Pulmonary artery endothelial cell (primary cell): ENCODE data around the gene EPB41L5. TPM values are rescaled to one million over a fixed set of nuclear protein-coding genes. Genes with fewer than 3 reads are reported as not detected.
A peak's percentile ranks its signal among the peaks of the same experiment; 100 is the strongest.
"Not testable (repeated sequence)": the region's sequence is repeated elsewhere in the genome, so short reads cannot be mapped to it uniquely, and the experiment has no call there.

Source experiments
- DNase-seq: peaks from one replicate; pipeline ENCODE4 v3.0.0-alpha.2; 2011; ENCODE audit warnings: low read depth, low spot score
- total RNA-seq: library from RNA; depleted of rRNA; stranded (reverse); fragments of >200 nt; gene quantifications from 2 replicates; pipeline ENCODE4 v1.2.3, GENCODE V29; 2014

EPB41L5 gene
- total RNA-seq, 1 donor from 2014 or later, result 29.8 TPM

DNA sequence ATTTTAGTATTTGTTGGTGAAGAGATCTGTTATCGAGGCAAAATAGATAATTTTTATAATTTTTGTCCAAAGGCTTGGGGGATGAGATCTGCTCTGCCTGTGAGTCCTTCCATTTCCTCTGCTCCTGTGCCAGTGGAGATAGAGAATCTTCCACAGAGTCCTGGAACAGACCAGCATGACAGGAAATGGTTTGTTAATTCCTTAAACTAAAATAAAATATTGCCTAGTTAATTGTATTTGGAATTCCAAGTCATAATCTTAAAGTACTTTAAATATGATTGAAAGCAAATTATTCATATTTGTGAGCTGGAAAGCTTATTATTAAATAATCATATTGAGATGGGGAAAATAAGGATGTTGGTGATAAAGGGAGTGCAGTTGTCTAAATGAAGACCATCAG, 87.8 kb downstream of the EPB41L5 start:
- no peak for DNase-seq

DNA sequence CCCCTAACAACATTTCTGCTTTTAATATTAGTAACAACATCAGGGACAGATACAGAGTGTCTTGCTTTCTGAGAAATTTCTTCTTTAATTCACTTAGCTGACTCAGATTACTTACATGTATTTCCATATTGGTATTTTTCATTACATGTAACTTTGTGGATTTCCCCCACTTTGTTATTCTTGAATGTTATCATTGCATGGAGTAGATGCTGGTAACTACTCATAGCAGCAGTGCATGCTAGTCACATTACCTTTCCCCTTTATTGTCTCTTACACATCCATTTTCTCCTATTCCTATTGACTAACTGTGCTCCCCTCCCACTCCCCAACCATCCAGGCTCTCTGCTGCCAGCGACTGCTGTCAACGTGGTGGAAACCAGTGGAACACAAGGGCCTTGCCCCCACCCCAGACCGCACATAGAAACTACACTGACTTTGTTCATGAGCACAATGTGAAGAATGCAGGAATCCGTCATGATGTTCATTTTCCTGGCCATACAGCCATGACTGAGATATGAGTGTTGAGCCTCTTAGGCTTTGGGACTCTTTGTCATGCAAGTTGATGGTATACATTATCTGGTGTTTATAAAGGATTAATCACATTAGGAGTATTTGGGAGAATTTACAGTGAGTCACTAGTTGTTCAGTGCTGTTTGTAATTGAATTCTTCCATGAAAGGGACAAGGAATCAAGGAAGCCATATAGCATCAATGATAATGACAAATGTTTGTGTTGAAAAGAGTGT, 91.0 kb downstream of the EPB41L5 start:
- no peak for DNase-seq

DNA sequence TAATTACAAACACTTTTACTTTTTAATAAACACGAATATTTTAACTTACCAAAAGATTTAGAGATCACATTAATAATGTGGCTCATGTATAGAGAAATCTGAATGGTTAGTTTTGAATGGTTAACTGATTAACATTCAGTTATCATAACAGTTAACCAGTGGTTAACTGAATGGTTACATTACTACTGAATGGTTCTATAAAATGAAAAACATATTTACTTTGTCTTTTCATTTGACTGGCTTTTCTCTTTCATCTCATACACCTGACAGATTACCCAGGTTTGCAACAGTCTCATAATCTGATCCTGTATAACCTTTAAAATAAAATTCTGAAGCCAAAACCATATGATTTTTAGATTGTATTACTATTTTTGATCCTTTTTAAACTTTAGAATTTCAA, 91.9 kb downstream of the EPB41L5 start:
- no peak for DNase-seq

DNA sequence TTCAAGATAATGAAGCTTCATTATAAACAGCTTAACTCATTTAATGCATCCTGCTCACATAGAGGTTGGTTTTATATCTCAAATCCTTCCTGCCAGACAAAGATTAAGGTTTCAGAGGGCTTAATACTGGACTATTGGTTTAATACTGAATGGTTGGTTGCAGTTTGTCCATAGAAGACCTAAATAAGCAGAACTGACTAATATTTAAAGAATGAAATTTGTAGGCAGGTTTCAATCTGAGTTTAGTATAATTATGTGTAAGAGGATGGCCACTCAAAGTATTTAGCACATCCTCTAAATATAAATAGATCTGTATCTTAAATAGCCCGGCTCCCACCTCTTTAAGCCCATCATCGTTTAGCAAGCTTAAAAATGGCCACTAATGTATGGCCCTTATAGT, 92.5 kb downstream of the EPB41L5 start:
- DNase-seq, result no peak

DNA sequence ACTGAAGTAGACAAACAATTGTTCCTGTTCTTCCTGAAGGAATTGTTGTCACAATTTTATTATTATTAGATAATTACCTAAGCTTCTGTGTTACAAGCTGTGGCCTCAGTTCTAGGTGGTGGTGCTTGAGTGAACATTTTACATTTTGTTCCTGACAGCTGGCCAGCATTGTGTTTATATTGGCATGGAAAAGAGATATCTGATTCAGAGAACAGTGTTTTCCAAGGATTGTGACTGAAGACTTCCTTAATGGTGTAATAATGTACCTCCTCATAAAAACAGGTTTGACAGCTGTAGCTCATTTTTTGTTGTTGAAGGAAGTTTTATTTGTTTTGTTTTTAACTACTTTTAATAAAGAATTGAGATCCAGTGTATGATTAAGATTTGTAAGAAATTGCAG, 95.2 kb downstream of the EPB41L5 start:
- peak; percentile 71 for DNase-seq

DNA sequence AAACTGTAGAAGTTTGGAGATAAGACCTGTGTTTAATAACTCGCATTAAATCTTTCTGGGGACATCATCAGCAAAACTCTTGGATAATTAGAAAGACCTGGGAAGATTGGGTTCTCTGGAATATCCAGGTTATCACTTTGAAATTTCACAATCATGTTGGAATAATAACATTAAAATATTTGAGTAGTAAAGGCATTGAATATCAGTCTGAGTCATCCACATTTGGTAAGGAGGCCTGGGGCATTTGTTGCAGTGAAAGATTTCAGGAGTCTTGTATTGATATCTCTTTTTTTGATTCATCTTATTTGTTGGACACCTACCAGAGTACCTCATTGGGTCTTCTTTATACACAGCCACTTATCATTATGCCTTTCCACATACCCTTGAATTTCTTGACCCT, 95.9 kb downstream of the EPB41L5 start:
- no peak for DNase-seq

DNA sequence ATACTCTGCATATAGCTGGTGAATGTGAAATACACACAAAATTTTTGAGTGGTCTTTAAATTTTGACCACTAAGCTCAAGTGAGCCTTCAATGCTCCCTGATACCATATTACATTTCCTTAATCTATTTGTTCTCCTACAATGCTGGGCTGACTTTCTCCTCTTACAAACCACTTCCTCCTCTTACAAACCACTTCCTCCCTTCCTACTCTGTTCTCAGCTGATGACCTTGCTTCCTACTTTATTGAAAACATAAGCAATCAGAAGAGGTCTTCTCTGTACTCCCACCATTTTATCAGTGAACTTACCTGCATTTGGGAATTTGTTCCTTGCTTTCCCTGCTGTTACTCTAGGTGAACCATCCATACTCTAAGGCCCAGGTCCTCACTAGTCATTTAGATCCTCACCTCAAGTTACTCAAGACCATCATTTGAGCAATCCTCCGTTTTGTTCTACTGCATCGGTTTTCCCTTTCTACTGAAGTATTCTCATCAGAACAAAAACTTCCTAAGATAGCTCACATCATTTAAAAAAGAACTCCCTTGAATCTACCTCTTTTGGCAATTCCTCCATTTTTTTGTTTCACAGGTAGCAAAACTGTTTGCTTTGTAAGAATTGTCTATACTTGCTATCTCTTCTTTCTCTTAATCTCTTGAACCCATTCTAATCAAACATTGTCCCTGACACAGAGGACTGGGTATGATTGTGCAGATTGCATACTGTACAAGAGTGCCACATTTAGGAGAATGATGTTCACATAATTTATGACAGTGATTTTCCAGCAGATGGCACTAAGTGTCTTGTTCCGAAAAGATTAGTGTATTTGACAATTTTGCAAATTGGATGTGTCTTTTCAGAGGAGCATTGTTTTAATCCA, 96.5 kb downstream of the EPB41L5 start:
- DNase-seq, result no peak

DNA sequence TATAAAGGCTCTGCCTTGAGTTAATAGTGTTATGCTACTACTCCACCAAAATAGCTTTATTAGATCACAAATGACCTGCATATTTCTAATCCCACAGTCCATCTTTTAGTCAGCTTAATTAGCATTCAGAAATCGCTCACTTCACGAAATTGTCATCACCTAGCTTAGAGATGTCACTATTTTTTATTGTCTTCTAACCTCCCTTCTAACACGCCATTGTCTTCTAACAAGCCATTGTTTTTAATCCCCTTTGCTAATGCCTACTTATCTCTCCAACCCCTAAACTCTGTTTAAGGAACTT, 97.1 kb downstream of the EPB41L5 start:
- no peak for DNase-seq

DNA sequence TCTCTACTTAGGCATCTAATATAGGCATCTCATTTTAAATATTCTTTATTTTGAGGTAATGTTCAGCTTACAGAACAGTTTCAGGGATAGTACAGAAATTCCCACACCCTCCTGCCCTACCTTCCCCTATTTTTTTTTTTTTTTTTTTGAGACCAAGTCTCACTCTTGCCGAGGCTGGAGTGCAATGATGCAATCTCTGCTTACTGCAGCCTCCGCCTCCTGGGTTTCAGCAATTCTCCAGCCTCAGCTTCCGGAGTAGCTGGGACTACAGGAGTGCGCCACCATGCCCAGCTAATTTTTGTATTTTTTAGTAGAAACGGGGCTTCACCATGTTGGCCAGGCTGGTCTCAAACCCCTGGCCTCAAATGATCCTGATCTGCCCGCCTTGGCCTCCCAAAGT, 97.6 kb downstream of the EPB41L5 start:
- DNase-seq, result no peak

DNA sequence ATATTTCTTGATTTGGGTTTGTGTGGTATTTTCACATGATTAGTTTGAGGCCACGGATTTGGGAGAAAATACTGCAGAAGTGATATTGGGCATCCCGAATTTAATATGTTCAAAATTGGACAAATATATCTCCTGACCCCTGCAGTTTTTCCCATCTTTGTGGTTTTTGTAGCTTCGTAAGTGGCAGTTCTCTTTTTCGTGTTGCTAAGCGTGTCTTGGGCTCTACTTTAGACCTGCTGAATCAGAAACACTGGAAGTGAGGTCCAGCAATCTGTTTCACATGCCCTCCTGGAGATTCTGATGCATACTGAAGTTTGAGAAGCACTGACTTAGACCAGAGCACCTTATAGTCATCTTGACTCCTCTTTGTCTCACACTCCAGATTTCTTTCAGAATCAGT, 98.3 kb downstream of the EPB41L5 start:
- no peak for DNase-seq

DNA sequence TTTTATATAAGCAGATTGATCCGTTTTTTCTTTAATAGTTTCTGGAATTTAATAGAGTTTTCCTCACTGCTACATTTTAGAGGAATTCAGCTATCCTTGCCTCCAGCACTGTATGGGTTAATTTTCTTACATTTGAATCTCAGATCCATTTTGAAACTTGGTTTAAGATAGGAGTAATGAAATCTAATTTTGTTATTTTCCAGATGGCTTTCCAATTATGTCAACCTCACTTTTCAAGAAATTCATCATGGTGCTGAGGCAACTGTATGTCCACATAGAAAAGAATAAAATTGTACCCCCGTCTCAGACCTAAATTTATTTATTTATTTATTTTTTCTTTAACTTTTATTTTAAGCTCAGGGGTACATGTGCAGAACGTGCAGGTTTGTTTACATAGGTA, 105.1 kb downstream of the EPB41L5 start:
- no peak for DNase-seq

DNA sequence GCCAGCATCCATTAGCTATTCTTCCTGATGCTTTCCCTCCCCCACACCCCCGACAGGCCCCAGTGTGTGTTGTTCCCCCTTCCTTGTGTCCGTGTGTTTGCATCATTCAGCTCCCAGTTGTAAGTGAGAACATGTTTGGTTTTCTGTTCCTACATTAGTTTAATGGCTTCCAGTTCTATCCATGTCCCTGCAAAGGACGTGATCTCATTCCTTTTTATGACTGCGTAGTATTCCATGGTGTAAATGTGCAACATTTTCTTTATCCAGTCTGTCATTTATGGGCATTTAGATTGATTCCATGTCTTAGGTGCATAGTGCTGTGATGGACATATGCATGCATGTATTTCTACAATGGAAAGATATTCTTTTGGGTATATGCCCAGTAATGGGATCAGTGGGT, 105.6 kb downstream of the EPB41L5 start:
- no peak for DNase-seq

DNA sequence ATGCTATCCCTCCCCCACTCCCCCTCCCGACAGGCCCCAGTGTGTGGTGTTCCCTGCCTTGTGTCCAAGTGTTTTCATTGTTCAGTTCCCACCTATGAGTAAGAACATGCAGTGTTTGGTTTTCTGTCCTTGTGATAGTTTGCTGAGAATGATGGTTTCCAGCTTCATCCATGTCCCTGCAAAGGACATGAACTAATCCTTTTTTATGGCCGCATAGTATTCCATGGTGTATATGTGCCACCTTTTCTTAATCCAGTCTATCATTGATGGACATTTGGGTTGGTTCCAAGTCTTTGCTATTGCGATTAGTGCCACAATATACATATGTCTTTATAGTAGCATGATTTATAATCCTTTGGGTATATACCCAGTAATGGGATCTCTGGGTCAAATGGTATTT, 108.5 kb downstream of the EPB41L5 start:
- not testable (repeated sequence) for DNase-seq

DNA sequence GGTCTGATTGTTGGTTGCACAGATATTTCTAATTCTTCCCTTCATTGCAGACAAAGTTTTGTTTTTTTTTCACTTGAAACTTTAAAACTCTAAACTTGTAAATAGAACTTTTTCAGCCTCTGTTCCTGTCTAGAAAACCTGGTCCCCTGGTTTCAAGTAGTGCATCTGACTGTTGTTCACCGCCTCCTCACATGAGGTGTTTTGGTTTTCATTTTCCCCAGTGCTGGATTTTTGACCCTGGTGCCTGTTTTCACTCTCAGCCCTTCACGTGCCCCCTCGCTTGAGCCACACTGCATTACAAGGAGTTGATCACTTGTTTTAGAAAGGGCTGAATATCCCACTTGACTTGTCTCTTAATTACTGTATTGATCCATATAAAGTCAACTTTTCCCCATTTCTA, 110.2 kb downstream of the EPB41L5 start:
- no peak for DNase-seq

DNA sequence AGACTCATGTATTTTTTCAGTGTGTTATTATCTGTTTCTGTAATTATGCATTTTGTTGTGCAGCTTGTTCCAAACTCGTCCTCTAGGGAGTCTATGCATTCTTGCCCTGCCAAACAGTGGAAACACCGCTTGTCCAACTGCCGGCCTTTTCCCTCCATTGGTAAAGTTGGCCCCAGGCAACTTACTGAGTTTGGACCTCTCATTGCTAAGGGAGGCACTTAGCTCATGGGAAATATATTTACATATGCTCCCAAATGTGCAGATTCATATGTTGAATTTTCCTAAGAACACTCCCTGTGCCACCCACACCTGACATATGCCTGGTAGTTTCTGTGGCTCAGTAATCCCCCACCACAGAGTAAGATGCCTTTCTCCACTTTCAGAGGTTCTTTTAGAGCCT, 112.3 kb downstream of the EPB41L5 start:
- no peak for DNase-seq

DNA sequence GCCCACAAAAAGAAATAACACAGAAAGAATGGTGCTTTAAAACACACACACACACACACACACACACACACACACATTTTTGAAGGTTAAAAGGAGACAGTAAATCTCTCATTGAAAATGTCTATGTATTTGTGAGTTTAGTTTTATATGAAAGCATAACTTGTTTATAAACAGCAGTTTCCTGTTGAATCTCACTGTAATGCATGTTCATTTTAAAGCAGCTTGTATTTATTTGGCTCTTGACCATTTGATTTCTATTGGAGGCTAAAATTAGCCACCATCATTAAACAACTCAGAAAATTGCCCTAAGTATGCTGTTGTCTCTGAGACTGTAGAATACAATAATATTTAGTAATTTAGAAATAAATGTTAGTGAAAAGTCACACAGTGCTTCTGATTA, 115.3 kb downstream of the EPB41L5 start:
- no peak for DNase-seq

DNA sequence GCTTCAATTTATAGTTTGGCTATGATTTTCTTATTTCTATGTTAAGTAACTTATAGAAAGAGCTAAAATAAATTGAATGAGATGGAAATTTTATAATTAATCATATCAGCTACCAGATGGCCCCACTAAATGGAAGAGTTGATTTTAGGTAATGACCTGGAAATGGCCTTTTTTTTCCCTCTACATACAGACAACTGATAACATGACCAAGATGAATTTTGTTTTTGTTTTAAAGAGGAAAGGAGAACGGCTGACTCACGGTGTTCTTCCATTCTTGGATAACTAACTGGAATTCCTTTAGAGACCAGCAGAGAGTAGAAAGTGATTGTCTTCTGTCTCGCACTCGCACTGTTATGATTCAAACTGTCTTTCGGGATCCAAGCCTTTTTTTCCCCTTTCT, 119.3 kb downstream of the EPB41L5 start:
- DNase-seq, result peak; percentile 90

DNA sequence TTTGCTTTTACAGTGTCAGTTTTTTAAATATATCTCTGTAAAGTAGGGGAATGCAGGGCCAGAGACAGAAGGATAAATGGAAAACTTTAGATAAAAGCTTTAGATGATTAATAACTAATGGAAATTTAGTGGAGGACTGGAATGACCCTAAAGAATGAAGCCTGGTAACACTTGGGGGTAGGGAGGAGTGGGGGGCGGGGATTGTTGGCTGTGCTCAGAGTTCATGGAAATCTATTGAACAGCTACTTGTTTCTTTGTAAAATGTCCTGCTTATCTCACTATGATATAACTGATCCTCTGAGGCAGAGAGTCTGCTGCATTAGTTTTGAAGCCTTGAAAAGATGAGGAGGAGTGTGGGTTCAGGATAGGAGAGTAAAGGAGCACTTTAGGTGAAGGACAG, 119.8 kb downstream of the EPB41L5 start:
- no peak for DNase-seq

DNA sequence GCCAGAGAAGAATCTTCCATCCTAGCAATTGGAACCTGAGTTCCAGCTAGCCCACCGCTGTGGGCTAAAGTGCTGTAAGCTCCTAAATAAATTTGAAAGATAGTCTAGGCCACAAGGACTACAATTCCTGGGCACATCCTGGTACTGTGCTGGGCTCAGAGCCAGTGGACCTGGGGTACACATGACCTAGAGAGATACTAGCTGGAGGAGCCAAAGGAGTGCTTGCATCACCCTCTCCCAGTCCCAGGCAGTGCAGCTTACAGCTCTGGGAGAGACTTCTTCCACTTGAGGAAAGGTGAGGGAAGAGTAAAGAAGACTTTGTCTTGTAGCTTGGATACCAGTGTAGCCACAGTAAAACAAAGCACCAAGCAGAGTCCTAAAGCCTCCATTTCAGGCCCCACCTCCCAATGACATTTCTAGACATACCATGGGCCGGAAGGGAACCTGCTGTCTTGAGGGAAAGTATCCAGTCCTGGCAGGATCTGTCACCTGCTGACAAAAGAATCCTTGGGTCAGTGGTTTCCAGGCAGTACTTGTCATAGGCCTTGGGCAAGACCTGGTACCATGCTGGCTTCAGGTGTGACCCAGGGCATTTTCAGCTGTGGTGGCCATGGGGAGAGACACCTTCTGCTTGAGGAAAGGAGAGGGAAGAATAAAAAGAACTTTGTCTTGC, 120.8 kb downstream of the EPB41L5 start:
- DNase-seq, result no peak

DNA sequence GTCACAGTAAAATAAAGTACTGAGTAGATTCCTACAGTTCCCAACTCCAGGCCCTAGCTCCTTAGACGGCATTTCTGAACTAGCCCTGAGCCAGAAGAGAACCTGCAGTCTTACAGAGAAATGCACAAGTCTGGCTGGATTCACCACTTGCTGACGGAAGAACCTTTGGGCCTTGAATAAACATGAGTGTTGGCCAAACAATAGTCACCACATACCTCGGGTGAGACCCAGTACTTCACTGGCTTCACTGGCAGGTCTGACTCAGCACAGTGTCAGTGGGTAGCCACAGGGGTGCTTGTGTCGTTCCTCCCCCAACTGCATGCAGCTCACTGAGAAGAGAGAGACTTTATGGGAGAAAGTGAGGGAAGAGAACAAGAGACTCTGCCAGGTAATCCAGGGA, 121.4 kb downstream of the EPB41L5 start:
- DNase-seq, result peak; percentile 90

DNA sequence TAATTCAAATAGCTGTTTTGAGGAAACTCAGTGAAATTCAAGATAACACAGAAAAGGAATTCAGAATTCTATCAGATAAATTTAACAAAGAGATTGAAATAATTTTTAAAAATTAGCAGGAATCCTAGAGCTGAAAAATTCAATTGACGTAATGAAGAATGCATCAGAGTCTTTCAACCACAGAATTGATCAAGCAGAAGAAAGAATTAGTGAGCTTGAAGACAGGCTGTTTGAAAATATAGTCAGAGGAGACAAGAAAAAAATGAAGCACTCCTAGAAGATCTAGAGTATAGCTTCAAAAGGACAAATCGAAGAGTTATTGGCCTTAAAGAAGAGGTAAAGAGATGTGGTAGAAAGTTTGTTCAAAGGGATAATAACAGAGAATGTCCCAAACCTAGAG, 122.1 kb downstream of the EPB41L5 start:
- DNase-seq, result not testable (repeated sequence)

DNA sequence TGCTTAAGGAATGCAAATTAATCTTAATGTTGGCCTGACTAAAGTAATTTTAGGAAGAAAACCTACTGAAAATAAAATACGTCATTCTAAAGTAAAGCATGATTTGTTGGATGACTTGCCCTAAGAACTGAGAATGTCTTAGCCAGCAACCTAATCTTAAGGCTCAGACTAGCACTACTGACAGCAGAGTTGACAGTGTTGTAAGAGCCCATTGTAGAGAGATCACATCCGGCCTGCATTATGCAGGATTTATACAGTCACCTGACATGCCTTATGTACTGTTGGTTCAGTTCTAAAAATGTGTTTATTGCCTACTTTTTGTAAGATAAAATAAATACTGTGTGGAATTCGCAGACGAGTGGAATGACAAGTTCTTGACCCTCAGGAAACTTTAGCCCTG, 128.0 kb downstream of the EPB41L5 start:
- no peak for DNase-seq
